Activated CD8-positive, alpha-beta memory T cell treated with anti-CD3 and anti-CD28 coated beads, Interleukin-2, amount 10 ng/mL, durations not matched to agents 7 days and 5 days (primary cell): Measurements from ENCODE around the gene DDR1. TPM values are rescaled to one million over a fixed set of nuclear protein-coding genes. Genes with fewer than 3 reads are reported as not detected.

Experiments used
- ATAC-seq: fragments of 150-1000 bp; cut with Tn5 transposase; one replicate; pipeline ENCODE4 v1.10.0; 2021; ENCODE audit warnings: moderate library complexity
- CTCF ChIA-PET: fragments of 350-600 bp; sonication (Branson Sonifier 250); formaldehyde crosslinking; loops from one replicate; lab custom pipeline; 2021; ENCODE audit warnings: antibody characterized with exemption; lab: Charles Lee
- DNase-seq: peaks from one replicate; pipeline ENCODE4 v3.0.0-alpha.2; 2020
- H3K27ac Mint-ChIP-seq: one replicate; pipeline ENCODE4 v1.8.0; 2021; ENCODE audit warnings: mild to moderate bottlenecking, mixed read lengths
- H3K27me3 Mint-ChIP-seq: one replicate; pipeline ENCODE4 v1.8.0; 2021; ENCODE audit warnings: mixed read lengths
- H3K36me3 Mint-ChIP-seq: one replicate; pipeline ENCODE4 v1.8.0; 2021; ENCODE audit warnings: mild to moderate bottlenecking, mixed read lengths
- H3K4me1 Mint-ChIP-seq: one replicate; pipeline ENCODE4 v1.8.0; 2021; ENCODE audit warnings: mixed read lengths
- H3K4me3 Mint-ChIP-seq: one replicate; pipeline ENCODE4 v1.8.0; 2021; ENCODE audit warnings: mild to moderate bottlenecking, moderate library complexity, mixed read lengths
- H3K9me3 Mint-ChIP-seq: one replicate; pipeline ENCODE4 v1.8.0; 2022; ENCODE audit warnings: low read depth, mixed read lengths
- total RNA-seq, 2 experiments: library from RNA; stranded (reverse); gene quantifications; one replicate each; pipeline ENCODE4 v1.2.3, GENCODE V29; 2021

The DDR1 gene
- total RNA-seq, 2 experiments from 2014 or later: 3.8 to 4.9 TPM

- no peaks in the 10 kb centered on the region for H3K4me1 Mint-ChIP-seq
- DNase-seq (no peak), ATAC-seq (no peak)
- H3K4me3 Mint-ChIP-seq: no peak overlapping the region
- no peaks in the 10 kb centered on the region for H3K27me3 Mint-ChIP-seq
- no peaks in the 10 kb centered on the region for H3K9me3 Mint-ChIP-seq
- CTCF ChIA-PET: no interaction called here
- no peak overlapping the region for H3K27ac Mint-ChIP-seq
- peaks cover 21% of the 10 kb centered on the region for H3K36me3 Mint-ChIP-seq
Measured at GRCh38 chr6:30928677-30929076, 44.4 kb downstream of the DDR1 start.

GRCh38 chr6:30930506-30930905, 46.2 kb downstream of the DDR1 start:
- no peaks in the 10 kb centered on the region for H3K4me1 Mint-ChIP-seq
- H3K9me3 Mint-ChIP-seq: no peaks in the 10 kb centered on the region
- peaks cover 17% of the 10 kb centered on the region for H3K36me3 Mint-ChIP-seq
- CTCF ChIA-PET: interaction anchor here (0.6 kb wide), 1 partner anchor 109 kb away, joined by 3 read pairs; no protein-coding TSS in a partner anchor
- no peak overlapping the region for H3K27ac Mint-ChIP-seq
- ATAC-seq (no peak), DNase-seq (no peak)
- peaks cover 3% of the 10 kb centered on the region for H3K27me3 Mint-ChIP-seq
- H3K4me3 Mint-ChIP-seq: no peak overlapping the region

- Mint-ChIP-seq H3K27ac (no peak overlapping the region), H3K9me3 (no peaks in the 10 kb centered on the region), H3K4me3 (no peak overlapping the region), H3K27me3 (peaks cover 3% of the 10 kb centered on the region), H3K4me1 (no peaks in the 10 kb centered on the region), H3K36me3 (peaks cover 15% of the 10 kb centered on the region)
- CTCF ChIA-PET: no interaction called here
- ATAC-seq (no peak), DNase-seq (no peak)
Measured at GRCh38 chr6:30931272-30931671, 47.0 kb downstream of the DDR1 start.

GRCh38 chr6:30931969-30932645, 47.8 kb downstream of the DDR1 start, which contains the start of gene SFTA2:
TSS of gene SFTA2 (minus strand) at chr6:30932170. CDS start at chr6:30932096, 74 bp downstream.
- CTCF ChIA-PET: no interaction called here
- H3K4me1 Mint-ChIP-seq: no peaks in the 10 kb centered on the region
- DNase-seq (no peak), ATAC-seq (no peak)
- no peaks in the 10 kb centered on the region for H3K9me3 Mint-ChIP-seq
- no peak within 1 kb of the TSS for H3K4me3 Mint-ChIP-seq
- H3K27me3 Mint-ChIP-seq: peaks cover 7% of the 10 kb centered on the region
- H3K36me3 Mint-ChIP-seq: peaks cover 10% of the 10 kb centered on the region
- H3K27ac Mint-ChIP-seq: no peak within 1 kb of the TSS

GRCh38 chr6:30932665-30933365, 48.5 kb downstream of the DDR1 start:
- Mint-ChIP-seq H3K4me3 (no peak overlapping the region), H3K4me1 (no peaks in the 10 kb centered on the region), H3K27ac (no peak overlapping the region), H3K9me3 (no peaks in the 10 kb centered on the region), H3K36me3 (peaks cover 7% of the 10 kb centered on the region), H3K27me3 (peaks cover 9% of the 10 kb centered on the region)
- ATAC-seq: no peak
- CTCF ChIA-PET: no interaction called here
- DNase-seq: no peak

- Mint-ChIP-seq H3K4me3 (no peak overlapping the region), H3K9me3 (no peaks in the 10 kb centered on the region), H3K4me1 (no peaks in the 10 kb centered on the region), H3K27me3 (peaks cover 19% of the 10 kb centered on the region), H3K27ac (no peak overlapping the region), H3K36me3 (no peaks in the 10 kb centered on the region)
- DNase-seq: no peak
- no peak for ATAC-seq
- CTCF ChIA-PET: no interaction called here
Measured at GRCh38 chr6:30935018-30935417, 50.7 kb downstream of the DDR1 start.

GRCh38 chr6:30937265-30937664, 52.9 kb downstream of the DDR1 start:
- ATAC-seq (no peak), DNase-seq (no peak)
- H3K4me1 Mint-ChIP-seq: no peaks in the 10 kb centered on the region
- CTCF ChIA-PET: no interaction called here
- H3K27ac Mint-ChIP-seq: no peak overlapping the region
- no peaks in the 10 kb centered on the region for H3K9me3 Mint-ChIP-seq
- peaks cover 37% of the 10 kb centered on the region for H3K27me3 Mint-ChIP-seq
- H3K4me3 Mint-ChIP-seq: no peak overlapping the region
- no peaks in the 10 kb centered on the region for H3K36me3 Mint-ChIP-seq

- H3K4me1 Mint-ChIP-seq: no peaks in the 10 kb centered on the region
- CTCF ChIA-PET: interaction anchor here (0.6 kb wide), 1 partner anchor 188 kb away, joined by 3 read pairs; no protein-coding TSS in a partner anchor
Measured at GRCh38 chr6:30938730-30939129, 54.4 kb downstream of the DDR1 start.

GRCh38 chr6:30939473-30939872, 55.2 kb downstream of the DDR1 start:
- Mint-ChIP-seq H3K36me3 (no peaks in the 10 kb centered on the region), H3K4me3 (no peak overlapping the region), H3K27ac (no peak overlapping the region), H3K9me3 (no peaks in the 10 kb centered on the region), H3K4me1 (no peaks in the 10 kb centered on the region), H3K27me3 (peaks cover 56% of the 10 kb centered on the region)
- CTCF ChIA-PET: interaction anchor here (0.6 kb wide), 1 partner anchor 188 kb away, joined by 3 read pairs; no protein-coding TSS in a partner anchor
- ATAC-seq (no peak), DNase-seq (no peak)

More at GRCh38 chr6:30938730-30939129, 54.4 kb downstream of the DDR1 start:
- no peak overlapping the region for H3K4me3 Mint-ChIP-seq
- H3K27me3 Mint-ChIP-seq: peaks cover 50% of the 10 kb centered on the region
- no peak overlapping the region for H3K27ac Mint-ChIP-seq
- DNase-seq: no peak
- H3K9me3 Mint-ChIP-seq: no peaks in the 10 kb centered on the region
- no peak for ATAC-seq
- no peaks in the 10 kb centered on the region for H3K36me3 Mint-ChIP-seq

- Mint-ChIP-seq H3K4me3 (no peak within 1 kb of the TSS), H3K27ac (no peak within 1 kb of the TSS), H3K36me3 (no peaks in the 10 kb centered on the region), H3K4me1 (no peaks in the 10 kb centered on the region), H3K9me3 (no peaks in the 10 kb centered on the region), H3K27me3 (peaks cover 61% of the 10 kb centered on the region)
- ATAC-seq (no peak), DNase-seq (no peak)
- CTCF ChIA-PET: interaction anchor here (0.7 to 1.3 kb wide), 2 partner anchors 9 to 24 kb away, joined by 3 read pairs; no protein-coding TSS in a partner anchor
Measured at GRCh38 chr6:30940361-30940986, 56.2 kb downstream of the DDR1 start, which contains the start of gene MUCL3. TSS of gene MUCL3 (plus strand) at chr6:30940973. CDS start at chr6:30941000, 27 bp downstream.

GRCh38 chr6:30942338-30943060, 58.2 kb downstream of the DDR1 start:
- Mint-ChIP-seq H3K27ac (no peak overlapping the region), H3K27me3 (peaks cover 72% of the 10 kb centered on the region), H3K4me3 (no peak overlapping the region), H3K4me1 (no peaks in the 10 kb centered on the region), H3K9me3 (no peaks in the 10 kb centered on the region), H3K36me3 (no peaks in the 10 kb centered on the region)
- ATAC-seq (no peak), DNase-seq (no peak)
- CTCF ChIA-PET: no interaction called here

- DNase-seq (no peak), ATAC-seq (no peak)
- Mint-ChIP-seq H3K4me1 (no peaks in the 10 kb centered on the region), H3K27me3 (peaks cover 73% of the 10 kb centered on the region), H3K4me3 (no peak overlapping the region), H3K36me3 (no peaks in the 10 kb centered on the region), H3K9me3 (no peaks in the 10 kb centered on the region), H3K27ac (no peak overlapping the region)
- CTCF ChIA-PET: interaction anchor here (0.7 kb wide), 1 partner anchor 136 kb away, joined by 3 read pairs; no protein-coding TSS in a partner anchor
Measured at GRCh38 chr6:30944051-30944450, 59.7 kb downstream of the DDR1 start.

- no peaks in the 10 kb centered on the region for H3K36me3 Mint-ChIP-seq
- H3K27me3 Mint-ChIP-seq: peaks cover 75% of the 10 kb centered on the region
- CTCF ChIA-PET: no interaction called here
- ATAC-seq: no peak
- no peak overlapping the region for H3K4me3 Mint-ChIP-seq
- no peaks in the 10 kb centered on the region for H3K4me1 Mint-ChIP-seq
- no peak for DNase-seq
- H3K9me3 Mint-ChIP-seq: no peaks in the 10 kb centered on the region
- H3K27ac Mint-ChIP-seq: no peak overlapping the region
Measured at GRCh38 chr6:30945281-30945680, 61.0 kb downstream of the DDR1 start.
